ENCODE measurements around the gene OR10H5. TPM values are rescaled to one million over a fixed set of nuclear protein-coding genes. Genes with fewer than 3 reads are reported as not detected.
"Not testable (repeated sequence)": the region's sequence is repeated elsewhere in the genome, so short reads cannot be mapped to it uniquely, and the experiment has no call there.

The OR10H5 gene
- total RNA-seq, 1 experiment from 2014 or later = not detected

DNA sequence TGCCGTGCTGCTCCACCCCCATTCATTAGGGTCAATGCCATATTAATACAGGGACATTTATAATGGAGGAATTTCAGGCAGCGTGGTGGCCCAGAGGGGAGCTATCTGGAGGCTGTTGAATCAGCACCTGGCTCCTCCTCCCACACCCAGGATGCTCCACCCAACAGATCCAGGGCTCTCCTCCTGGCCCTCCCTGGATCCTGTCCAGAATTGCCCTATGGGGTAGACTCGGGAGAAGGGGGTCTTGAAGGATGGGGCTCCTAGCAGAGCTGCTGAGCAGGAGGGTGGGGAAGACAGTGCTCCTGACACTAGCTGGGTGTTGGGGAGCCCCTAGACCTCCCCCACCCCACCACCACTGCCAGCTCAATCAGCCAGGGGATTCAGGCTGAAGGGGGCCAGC lies 5.2 kb upstream of the OR10H5 start:
- in situ Hi-C loops (cut with HindIII; ENCODE audit: low pct_unique_long_range_greater_than_20kb, low sequenced_read_pairs) (no loop called here), intact Hi-C loops (cut with micrococcal nuclease; ENCODE audit: unreplicated experiment) (no loop called here)
- Histone ChIP-seq H3K4me1 (ENCODE audit: control insufficient read depth, insufficient read depth, low read length) (no peaks in the 10 kb centered on the region), H3K36me3 (ENCODE audit: control insufficient read depth, insufficient read depth, low read length) (no peaks in the 10 kb centered on the region), H3K4me3 (ENCODE audit: low read depth in 2 of 2, low read length in 2 of 2) (no peak overlapping the region), H3K27ac (ENCODE audit: low read length) (no peak overlapping the region), H3K9me3 (ENCODE audit: control insufficient read depth, insufficient read depth, low read depth, low read length) (no peaks in the 10 kb centered on the region), H3K27me3 (ENCODE audit: control insufficient read depth, insufficient read depth, low read length) (no peaks in the 10 kb centered on the region)
- no TSS peak for BruUV-seq (replicated peaks)
- CTCF ChIA-PET = no interaction called here
- no peak for DNase-seq (ENCODE audit: low read depth, low spot score)
- POLR2A ChIA-PET = no interaction called here
- no peak for TF ChIP-seq POLR2AphosphoS5 (IDR thresholded peaks at IDR 0.05; ENCODE audit: low read depth, low read length)
- TF ChIP-seq, protein P1, sequence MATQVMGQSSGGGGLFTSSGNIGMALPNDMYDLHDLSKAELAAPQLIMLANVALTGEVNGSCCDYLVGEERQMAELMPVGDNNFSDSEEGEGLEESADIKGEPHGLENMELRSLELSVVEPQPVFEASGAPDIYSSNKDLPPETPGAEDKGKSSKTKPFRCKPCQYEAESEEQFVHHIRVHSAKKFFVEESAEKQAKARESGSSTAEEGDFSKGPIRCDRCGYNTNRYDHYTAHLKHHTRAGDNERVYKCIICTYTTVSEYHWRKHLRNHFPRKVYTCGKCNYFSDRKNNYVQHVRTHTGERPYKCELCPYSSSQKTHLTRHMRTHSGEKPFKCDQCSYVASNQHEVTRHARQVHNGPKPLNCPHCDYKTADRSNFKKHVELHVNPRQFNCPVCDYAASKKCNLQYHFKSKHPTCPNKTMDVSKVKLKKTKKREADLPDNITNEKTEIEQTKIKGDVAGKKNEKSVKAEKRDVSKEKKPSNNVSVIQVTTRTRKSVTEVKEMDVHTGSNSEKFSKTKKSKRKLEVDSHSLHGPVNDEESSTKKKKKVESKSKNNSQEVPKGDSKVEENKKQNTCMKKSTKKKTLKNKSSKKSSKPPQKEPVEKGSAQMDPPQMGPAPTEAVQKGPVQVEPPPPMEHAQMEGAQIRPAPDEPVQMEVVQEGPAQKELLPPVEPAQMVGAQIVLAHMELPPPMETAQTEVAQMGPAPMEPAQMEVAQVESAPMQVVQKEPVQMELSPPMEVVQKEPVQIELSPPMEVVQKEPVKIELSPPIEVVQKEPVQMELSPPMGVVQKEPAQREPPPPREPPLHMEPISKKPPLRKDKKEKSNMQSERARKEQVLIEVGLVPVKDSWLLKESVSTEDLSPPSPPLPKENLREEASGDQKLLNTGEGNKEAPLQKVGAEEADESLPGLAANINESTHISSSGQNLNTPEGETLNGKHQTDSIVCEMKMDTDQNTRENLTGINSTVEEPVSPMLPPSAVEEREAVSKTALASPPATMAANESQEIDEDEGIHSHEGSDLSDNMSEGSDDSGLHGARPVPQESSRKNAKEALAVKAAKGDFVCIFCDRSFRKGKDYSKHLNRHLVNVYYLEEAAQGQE (IDR thresholded peaks at IDR 0.05; ENCODE audit: insufficient read depth in 1 of 2, low read depth in 2 of 2, low read length in 1 of 2) = no peak
- TF ChIP-seq, protein P2, sequence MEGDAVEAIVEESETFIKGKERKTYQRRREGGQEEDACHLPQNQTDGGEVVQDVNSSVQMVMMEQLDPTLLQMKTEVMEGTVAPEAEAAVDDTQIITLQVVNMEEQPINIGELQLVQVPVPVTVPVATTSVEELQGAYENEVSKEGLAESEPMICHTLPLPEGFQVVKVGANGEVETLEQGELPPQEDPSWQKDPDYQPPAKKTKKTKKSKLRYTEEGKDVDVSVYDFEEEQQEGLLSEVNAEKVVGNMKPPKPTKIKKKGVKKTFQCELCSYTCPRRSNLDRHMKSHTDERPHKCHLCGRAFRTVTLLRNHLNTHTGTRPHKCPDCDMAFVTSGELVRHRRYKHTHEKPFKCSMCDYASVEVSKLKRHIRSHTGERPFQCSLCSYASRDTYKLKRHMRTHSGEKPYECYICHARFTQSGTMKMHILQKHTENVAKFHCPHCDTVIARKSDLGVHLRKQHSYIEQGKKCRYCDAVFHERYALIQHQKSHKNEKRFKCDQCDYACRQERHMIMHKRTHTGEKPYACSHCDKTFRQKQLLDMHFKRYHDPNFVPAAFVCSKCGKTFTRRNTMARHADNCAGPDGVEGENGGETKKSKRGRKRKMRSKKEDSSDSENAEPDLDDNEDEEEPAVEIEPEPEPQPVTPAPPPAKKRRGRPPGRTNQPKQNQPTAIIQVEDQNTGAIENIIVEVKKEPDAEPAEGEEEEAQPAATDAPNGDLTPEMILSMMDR (IDR thresholded peaks at IDR 0.05) = no peak
- TF ChIP-seq SIN3A (IDR thresholded peaks at IDR 0.05; ENCODE audit: borderline replicate concordance, insufficient read depth, low read depth, low read length) = no peak
- no peak for ATAC-seq

DNA sequence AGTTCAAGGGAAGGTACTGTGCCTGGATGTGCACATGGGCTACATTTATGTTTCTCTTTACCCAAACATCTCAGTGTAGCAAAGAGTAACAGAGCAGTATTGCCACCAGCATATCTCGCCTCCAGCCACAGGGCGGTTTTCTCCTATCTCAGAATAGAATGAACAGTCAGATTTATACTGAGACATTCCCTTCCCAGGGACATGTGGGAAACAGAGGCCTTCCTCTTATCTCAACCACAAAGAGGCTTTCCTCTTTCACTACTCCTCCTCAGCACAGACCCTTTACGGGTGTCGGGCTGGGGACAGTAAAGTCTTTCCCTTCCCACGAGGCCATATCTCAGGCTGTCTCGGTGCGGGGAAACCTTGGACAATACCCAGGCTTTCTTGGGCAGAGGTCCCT lies 4.6 kb upstream of the OR10H5 start:
- intact Hi-C loops (cut with micrococcal nuclease; ENCODE audit: unreplicated experiment); H3K36me3 ChIP-seq (ENCODE audit: control insufficient read depth, insufficient read depth, low read length); BruUV-seq (replicated peaks); ATAC-seq; H3K4me1 ChIP-seq (ENCODE audit: control insufficient read depth, insufficient read depth, low read length); H3K27ac ChIP-seq (ENCODE audit: low read length); POLR2A ChIA-PET; in situ Hi-C loops (cut with HindIII; ENCODE audit: low pct_unique_long_range_greater_than_20kb, low sequenced_read_pairs); DNase-seq (ENCODE audit: low read depth, low spot score); H3K4me3 ChIP-seq (ENCODE audit: low read depth in 2 of 2, low read length in 2 of 2); H3K27me3 ChIP-seq (ENCODE audit: control insufficient read depth, insufficient read depth, low read length); CTCF ChIA-PET; H3K9me3 ChIP-seq (ENCODE audit: control insufficient read depth, insufficient read depth, low read depth, low read length): not testable (repeated sequence)

DNA sequence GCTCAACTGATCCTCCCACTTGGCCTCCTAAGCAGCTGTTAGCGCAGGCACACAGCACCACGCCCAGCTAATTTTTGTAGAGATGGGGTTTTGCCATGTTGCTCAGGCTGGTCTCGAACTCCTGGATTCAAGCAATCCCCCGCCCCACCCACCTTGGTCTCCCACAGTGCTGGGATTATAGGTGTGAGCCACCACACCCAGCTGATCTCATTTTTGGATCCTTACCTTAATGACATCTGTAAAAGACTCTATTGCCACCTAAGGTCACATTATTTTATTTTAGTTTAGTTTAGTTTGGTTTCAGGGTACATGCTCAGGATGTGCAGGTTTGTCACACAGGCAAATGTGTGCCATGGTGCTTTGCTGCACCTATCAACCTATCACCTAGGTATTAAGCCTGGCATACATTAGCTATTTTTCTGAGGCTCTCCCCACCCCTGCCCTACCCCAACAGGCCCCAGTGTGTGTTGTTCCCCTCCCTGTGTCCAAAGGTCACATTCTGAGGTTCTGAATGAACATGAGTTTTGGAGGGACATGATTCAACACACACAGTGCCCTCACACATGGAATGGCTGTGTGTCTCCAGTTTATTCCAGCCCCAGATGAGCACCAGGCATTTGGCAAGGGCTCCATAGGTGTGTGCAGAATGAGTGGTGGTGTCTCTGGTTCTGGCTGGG lies 1.3 kb downstream of the OR10H5 start:
- Histone ChIP-seq H3K27me3 (ENCODE audit: control insufficient read depth, insufficient read depth, low read length) (no peaks in the 10 kb centered on the region), H3K9me3 (ENCODE audit: control insufficient read depth, insufficient read depth, low read depth, low read length) (no peaks in the 10 kb centered on the region), H3K4me1 (ENCODE audit: control insufficient read depth, insufficient read depth, low read length) (no peaks in the 10 kb centered on the region), H3K27ac (ENCODE audit: low read length) (no peak overlapping the region), H3K4me3 (ENCODE audit: low read depth in 2 of 2, low read length in 2 of 2) (no peak overlapping the region), H3K36me3 (ENCODE audit: control insufficient read depth, insufficient read depth, low read length) (no peaks in the 10 kb centered on the region)
- POLR2A ChIA-PET = no interaction called here
- TF ChIP-seq, protein P2 (IDR thresholded peaks at IDR 0.05) = no peak
- TF ChIP-seq TCF7L2 (IDR thresholded peaks at IDR 0.05; ENCODE audit: low read depth, low read length) (no peak), POLR2AphosphoS5 (IDR thresholded peaks at IDR 0.05; ENCODE audit: low read depth, low read length) (no peak), SIN3A (IDR thresholded peaks at IDR 0.05; ENCODE audit: borderline replicate concordance, insufficient read depth, low read depth, low read length) (no peak)
- TF ChIP-seq, protein P1 (IDR thresholded peaks at IDR 0.05; ENCODE audit: insufficient read depth in 1 of 2, low read depth in 2 of 2, low read length in 1 of 2) = no peak
- BruUV-seq (replicated peaks) = no TSS peak
- intact Hi-C loops (cut with micrococcal nuclease; ENCODE audit: unreplicated experiment) = no loop called here
- DNase-seq (ENCODE audit: low read depth, low spot score) (no peak), ATAC-seq (no peak)
- CTCF ChIA-PET = interaction anchor here (0.7 kb wide), 1 partner anchor 229 kb away, joined by 3 read pairs; no protein-coding TSS in a partner anchor
- in situ Hi-C loops (cut with HindIII; ENCODE audit: low pct_unique_long_range_greater_than_20kb, low sequenced_read_pairs) = no loop called here

Data from Panc1 (cell line).